Stomach (tissue), 9 donors: Measurements from ENCODE around the gene UGT1A6. TPM values are rescaled to one million over a fixed set of nuclear protein-coding genes. Genes with fewer than 3 reads are reported as not detected.

Source experiments
- DNase-seq, 2 donors: peaks; one replicate each; pipeline versions ENCODE4 v3.0.0 to v3.0.0-alpha.2; 2013 to 2019
- H3K27ac ChIP-seq, 5 donors: fragments of 200-600 bp in 4 of 5; sonication (generic) in 4 of 5; one replicate each; pipeline ENCODE4 v1.5.1; 2013 to 2019; ENCODE audit warnings: mild to moderate bottlenecking in 1 of 5, moderate library complexity in 1 of 5
- H3K27me3 ChIP-seq, 3 donors: fragments of 200-600 bp; sonication (generic); one replicate each; pipeline ENCODE4 v1.5.1; 2017 to 2019; ENCODE audit warnings: mixed run types in 1 of 3
- H3K36me3 ChIP-seq, 4 donors: fragments of 200-600 bp; sonication (generic); 1 replicate in 3 of 4; 2 replicates in 1 of 4; pipeline ENCODE4 v1.5.1; 2016 to 2019
- H3K4me1 ChIP-seq, 4 donors: fragments of 200-600 bp; sonication (generic); one replicate each; pipeline ENCODE4 v1.5.1; 2016 to 2019
- H3K4me3 ChIP-seq, 4 donors: fragments of 200-600 bp; sonication (generic) in 3 of 4; one replicate each; pipeline ENCODE4 v1.5.1; 2016 to 2019; ENCODE audit warnings: mild to moderate bottlenecking in 1 of 4
- H3K9me3 ChIP-seq, 4 donors: fragments of 200-600 bp; sonication (generic); one replicate each; pipeline ENCODE4 v1.5.1; 2016 to 2019
- CTCF ChIP-seq, 7 experiments: fragments of 450-650 bp in 4 of 7; fragments of 200-600 bp in 3 of 7; sonication (generic) in 3 of 7; IDR thresholded peaks; one replicate each; pipeline ENCODE4 v1.5.1; 2016 to 2019; ENCODE audit warnings: antibody characterized with exemption in 7 of 7, control low read depth in 2 of 7, mild to moderate bottlenecking in 1 of 7
- EP300 ChIP-seq: sonication (generic); formaldehyde crosslinking; IDR thresholded peaks from one replicate; pipeline ENCODE4 v1.6.1; 2017; ENCODE audit warnings: antibody characterized with exemption
- POLR2A ChIP-seq, 4 donors: fragments of 450-650 bp; IDR thresholded peaks; one replicate each; pipeline ENCODE4 v1.6.1; 2016; ENCODE audit warnings: antibody characterized with exemption in 4 of 4, control low read depth in 2 of 4, mild to moderate bottlenecking in 1 of 4, moderate library complexity in 1 of 4
- POLR2AphosphoS5 ChIP-seq, 3 donors: sonication (generic); formaldehyde crosslinking; IDR thresholded peaks; one replicate each; pipeline ENCODE4 v1.6.1; 2016; ENCODE audit warnings: antibody characterized with exemption in 3 of 3
- WGBS, 5 donors: extraction: QIAGEN DNeasy Blood & Tissue Kit in 3 of 5; methylation state at CpG; one replicate each; pipeline versions ENCODE4 v1.1.5 to v1.1.7; 2013 to 2018; 5-methylcytosine and 5-hydroxymethylcytosine counted together
- intact Hi-C: fragments of 100-400 bp; cut with DNase I; formaldehyde crosslinking; loops from one replicate; pipeline ENCODE4 v1.15.1; 2023; ENCODE audit warnings: low total_unique reads
- polyA plus RNA-seq, 3 donors: library from polyadenylated mRNA; stranded (reverse); fragments of 200-250 nt; gene quantifications; one replicate each; pipeline ENCODE4 v1.2.3, GENCODE V29; 2013
- total RNA-seq, 5 donors: library from RNA; depleted of rRNA; stranded (reverse); fragments of >200 nt; gene quantifications; one replicate each; pipeline versions ENCODE4 v1.1.0 to v1.2.3, GENCODE V29; 2014 to 2016
- donor health status: healthy with polysubstance abuse.
- donor health status: Bipolar disorder and iron deficiency.
- donor health status: healthy.

UGT1A6 gene
- total and polyA plus RNA-seq, 8 donors: 3.5 to 184 (median 24.6) TPM

GRCh38 chr2:233674314-233674713, 18.4 kb upstream of the UGT1A6 start:
- TF ChIP-seq EP300 (no peak), POLR2AphosphoS5 (IDR thresholded peaks at IDR 0.05) (no peak), CTCF (IDR thresholded peaks at IDR 0.05) (no peak), POLR2A (IDR thresholded peaks at IDR 0.05) (no peak)
- no peak for DNase-seq
- H3K4me1 ChIP-seq: no peaks in the 10 kb centered on the region
- intact Hi-C loops: no loop called here
- H3K36me3 ChIP-seq: no peaks in the 10 kb centered on the region
- 51 to 63% (median 52%) methylated on average over 1 of the region's 1 CpG for WGBS, 5 donors
- no peaks in the 10 kb centered on the region for H3K27me3 ChIP-seq
- H3K4me3 ChIP-seq: no peak overlapping the region
- H3K9me3 ChIP-seq: no peaks in the 10 kb centered on the region
- no peak overlapping the region for H3K27ac ChIP-seq

- no peak for TF ChIP-seq EP300
- no peak for TF ChIP-seq POLR2AphosphoS5 (IDR thresholded peaks at IDR 0.05)
- no peak for TF ChIP-seq CTCF (IDR thresholded peaks at IDR 0.05)
- no peak for TF ChIP-seq POLR2A (IDR thresholded peaks at IDR 0.05)
- no peaks in the 10 kb centered on the region for H3K36me3 ChIP-seq
- WGBS, 5 donors: 43 to 62% (median 48%) methylated on average over 4 of the region's 4 CpGs
- no peak overlapping the region for H3K4me3 ChIP-seq
- H3K27me3 ChIP-seq: no peaks in the 10 kb centered on the region
- DNase-seq: no peak
- no peaks in the 10 kb centered on the region for H3K4me1 ChIP-seq
- intact Hi-C loops: no loop called here
- H3K27ac ChIP-seq: no peak overlapping the region
- no peaks in the 10 kb centered on the region for H3K9me3 ChIP-seq
Observed at GRCh38 chr2:233674995-233675394, 17.7 kb upstream of the UGT1A6 start.

- H3K27ac ChIP-seq: no peak overlapping the region
- DNase-seq: no peak
- intact Hi-C loops: no loop called here
- TF ChIP-seq EP300 (no peak), CTCF (IDR thresholded peaks at IDR 0.05) (no peak), POLR2A (IDR thresholded peaks at IDR 0.05) (no peak), POLR2AphosphoS5 (IDR thresholded peaks at IDR 0.05) (no peak)
- 88 to 92% (median 91%) methylated on average over 2 of the region's 2 CpGs for WGBS, 5 donors
- no peak overlapping the region for H3K4me3 ChIP-seq
- no peaks in the 10 kb centered on the region for H3K27me3 ChIP-seq
- no peaks in the 10 kb centered on the region for H3K4me1 ChIP-seq
- H3K9me3 ChIP-seq: no peaks in the 10 kb centered on the region
- H3K36me3 ChIP-seq: no peaks in the 10 kb centered on the region
Observed at GRCh38 chr2:233676046-233676445, 16.6 kb upstream of the UGT1A6 start.

GRCh38 chr2:233679196-233679595, 13.5 kb upstream of the UGT1A6 start:
- no peaks in the 10 kb centered on the region for H3K27me3 ChIP-seq
- no peaks in the 10 kb centered on the region for H3K36me3 ChIP-seq
- H3K4me1 ChIP-seq: no peaks in the 10 kb centered on the region
- no peak for TF ChIP-seq EP300
- TF ChIP-seq POLR2A (IDR thresholded peaks at IDR 0.05): no peak
- TF ChIP-seq CTCF (IDR thresholded peaks at IDR 0.05): no peak
- TF ChIP-seq POLR2AphosphoS5 (IDR thresholded peaks at IDR 0.05): no peak
- 76 to 81% (median 79%) methylated on average over 4 of the region's 4 CpGs for WGBS, 5 donors
- H3K4me3 ChIP-seq: no peak overlapping the region
- H3K27ac ChIP-seq: no peak overlapping the region
- no peaks in the 10 kb centered on the region for H3K9me3 ChIP-seq
- intact Hi-C loops: no loop called here
- no peak for DNase-seq
